HepG2 (cell line): ENCODE results near the gene ACAP3. TPM values are rescaled to one million over a fixed set of nuclear protein-coding genes. Genes with fewer than 3 reads are reported as not detected.

Experiments used
- AKAP8 ChIP-seq: sonication (generic); formaldehyde crosslinking; IDR thresholded peaks from 2 replicates; pipeline ENCODE4 v1.5.1; 2020; ENCODE audit warnings: mild to moderate bottlenecking, missing genetic modification reagents
- CENPT ChIP-seq: sonication (generic); formaldehyde crosslinking; IDR thresholded peaks from 2 replicates; pipeline ENCODE4 v1.8.0; 2022; ENCODE audit warnings: low read depth, mild to moderate bottlenecking, moderate library complexity, missing genetic modification reagents
- CERS6 ChIP-seq: sonication (generic); formaldehyde crosslinking; IDR thresholded peaks from 2 replicates; pipeline ENCODE4 v1.5.0; 2020; ENCODE audit warnings: missing genetic modification reagents
- CHCHD3 ChIP-seq: sonication (generic); formaldehyde crosslinking; IDR thresholded peaks from 2 replicates; pipeline ENCODE4 v1.8.0; 2022; ENCODE audit warnings: mild to moderate bottlenecking, missing genetic modification reagents, moderate library complexity
- GATAD1 ChIP-seq: IDR thresholded peaks from 2 replicates; pipeline ENCODE4 v1.6.1; 2016; ENCODE audit warnings: missing genetic modification reagents, missing compliant biosample characterization
- GMEB2 ChIP-seq: IDR thresholded peaks from 2 replicates; pipeline ENCODE4 v1.6.1; 2016; ENCODE audit warnings: missing biosample characterization, missing genetic modification reagents, low read depth
- IRF9 ChIP-seq: sonication (generic); formaldehyde crosslinking; IDR thresholded peaks from 2 replicates; pipeline ENCODE4 v1.8.0; 2022; ENCODE audit warnings: missing genetic modification reagents, mild to moderate bottlenecking, borderline replicate concordance
- MAX ChIP-seq: IDR thresholded peaks from 2 replicates; pipeline ENCODE4 v1.6.1; 2012; ENCODE audit warnings: inconsistent platforms
- MYC ChIP-seq: sonication (generic); formaldehyde crosslinking; IDR thresholded peaks from 2 replicates; pipeline ENCODE4 v1.9.0; 2021; ENCODE audit warnings: missing genetic modification reagents, borderline replicate concordance
- NR0B2 ChIP-seq: sonication (generic); formaldehyde crosslinking; IDR thresholded peaks from 2 replicates; pipeline ENCODE4 v1.4.0; 2020; ENCODE audit warnings: mild to moderate bottlenecking, missing genetic modification reagents
- UBTF ChIP-seq: sonication (generic); formaldehyde crosslinking; IDR thresholded peaks from 2 replicates; pipeline ENCODE4 v1.4.0; 2020; ENCODE audit warnings: mild to moderate bottlenecking, missing genetic modification reagents
- ZBTB38 ChIP-seq: sonication (generic); formaldehyde crosslinking; IDR thresholded peaks from 2 replicates; pipeline ENCODE4 v1.5.1; 2020; ENCODE audit warnings: mild to moderate bottlenecking, missing genetic modification reagents
- ZHX1 ChIP-seq: sonication (generic); formaldehyde crosslinking; IDR thresholded peaks from 2 replicates; pipeline ENCODE4 v1.8.1; 2022; ENCODE audit warnings: low read depth, mild to moderate bottlenecking, missing genetic modification reagents
- ZNF768 ChIP-seq: sonication (generic); formaldehyde crosslinking; IDR thresholded peaks from 2 replicates; pipeline ENCODE4 v1.4.0; 2020; ENCODE audit warnings: missing genetic modification reagents
- ZNF776 ChIP-seq: sonication (generic); formaldehyde crosslinking; IDR thresholded peaks from 2 replicates; pipeline ENCODE4 v1.4.0; 2020; ENCODE audit warnings: mild to moderate bottlenecking, missing genetic modification reagents
- ZNF878 ChIP-seq: sonication (generic); formaldehyde crosslinking; IDR thresholded peaks from 2 replicates; pipeline ENCODE4 v1.8.1; 2023; ENCODE audit warnings: mild to moderate bottlenecking, missing genetic modification reagents, moderate library complexity
- polyA plus RNA-seq, 8 experiments: library from polyadenylated mRNA; depleted of rRNA in 3 of 8; stranded (reverse) in 7 of 8; unstranded in 1 of 8; fragments of >200 nt; fragmentation: Illumina TruSeq in 4 of 8; extraction: Trizol in 4 of 8; gene quantifications; 2 replicates each; pipeline versions ENCODE4 v1.2.1 to v1.2.3, GENCODE V29; 2011 to 2016; ENCODE audit warnings: low read depth in 4 of 8, missing spikeins in 1 of 8, mixed read lengths in 1 of 8; ENCODE audit not compliant: insufficient read depth in 1 of 8
- total RNA-seq, 5 experiments: library from RNA; depleted of rRNA; stranded (reverse); fragments of >200 nt; fragmentation: Illumina TruSeq; extraction: Trizol; gene quantifications; 2 replicates each; pipeline ENCODE4 v1.2.3, GENCODE V29; 2016; ENCODE audit warnings: low read depth in 1 of 5

Gene ACAP3
- total and polyA plus RNA-seq, 2 of the 13 experiments (the other 11 are each of a cell fraction or from before 2014, with no cell fraction given) = 29.4 to 50.8 TPM

- peak; percentile 19; the same call in 1 of the 2 replicates for TF ChIP-seq ZHX1 (CRISPR knock-in tag)
- TF ChIP-seq ZNF878 (CRISPR knock-in tag) = no peak
- TF ChIP-seq GATAD1 (CRISPR knock-in tag) = 0 out of 2 replicates have a peak, but pooled peaks have one; percentile 17
- peak; percentile 95 for TF ChIP-seq AKAP8
- TF ChIP-seq IRF9 = no peak
- TF ChIP-seq NR0B2 = 0 out of 2 replicates have a peak, but pooled peaks have one; percentile 39
- no peak for TF ChIP-seq GMEB2 (CRISPR knock-in tag)
- 0 out of 2 replicates have a peak, but pooled peaks have one; percentile 37 for TF ChIP-seq ZNF768 (CRISPR knock-in tag)
- peak; percentile 59; the same call in 1 of the 2 replicates for TF ChIP-seq ZNF776 (CRISPR knock-in tag)
- 0 out of 2 replicates have a peak, but pooled peaks have one; percentile 23 for TF ChIP-seq CENPT
- peak; percentile 18; the same call in 1 of the 2 replicates for TF ChIP-seq MAX
- TF ChIP-seq MYC (CRISPR knock-in tag) = peak; percentile 17; the same call in 1 of the 2 replicates
- peak; percentile 91; the same call in 1 of the 2 replicates for TF ChIP-seq CHCHD3 (CRISPR knock-in tag)
- TF ChIP-seq ZBTB38 (CRISPR knock-in tag) = peak; percentile 70; the same call in 1 of the 2 replicates
- TF ChIP-seq CERS6 (CRISPR knock-in tag) = no peak
- TF ChIP-seq UBTF = no peak
These were observed 21.8 kb upstream of the ACAP3 start (continued) for GRCh38 chr1:1329304-1330210.
